ENCODE results near the gene NOVA2.

Gene NOVA2

DNA sequence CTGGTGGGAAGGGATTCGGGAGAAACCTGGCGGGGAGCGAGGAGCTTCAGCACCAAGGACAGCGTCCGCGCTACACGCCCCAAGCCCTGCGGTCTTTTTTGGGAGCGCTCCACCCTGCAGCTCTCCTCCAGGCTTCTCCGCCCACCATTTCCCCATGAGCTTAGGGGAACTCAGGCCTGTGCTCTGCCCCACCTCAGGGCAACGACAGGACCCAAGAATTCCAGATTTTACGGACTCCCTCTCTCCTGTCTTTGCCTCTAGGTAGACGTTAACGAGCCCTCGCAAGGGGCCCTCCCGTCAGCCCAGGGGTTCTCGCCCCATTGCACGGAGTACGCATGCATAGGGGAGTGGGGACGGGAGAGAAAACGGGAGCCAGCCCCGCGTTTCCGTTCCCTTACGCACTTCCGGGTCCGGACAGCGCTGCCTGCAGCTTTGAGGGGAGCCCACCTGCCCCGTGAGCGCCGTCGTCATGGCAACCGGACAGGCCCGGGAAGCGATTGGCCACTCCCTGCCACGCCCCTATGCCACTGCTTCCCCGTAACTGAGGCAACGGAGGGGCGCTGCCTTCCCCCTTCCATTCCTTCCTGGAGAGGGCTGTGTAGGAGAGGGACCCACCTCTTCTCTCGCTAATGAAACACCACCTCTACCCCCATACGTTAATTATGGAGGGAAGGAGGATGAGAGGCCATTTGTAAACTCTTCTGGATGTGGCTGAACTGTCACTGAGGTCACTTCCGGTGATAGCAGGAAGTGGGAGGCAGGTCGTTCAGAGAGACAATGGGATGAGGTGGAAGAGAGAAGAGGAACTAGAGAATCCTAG lies 20.8 kb downstream of the NOVA2 start:
- Histone ChIP-seq H3K27ac (ENCODE audit: low read depth in 2 of 2, low read length in 2 of 2) (no peak overlapping the region), H3K9ac (ENCODE audit: low read depth in 1 of 2, low read length in 2 of 2) (no peak overlapping the region), H3K9me3 (ENCODE audit: control insufficient read depth in 2 of 2, low read length in 2 of 2) (no peaks in the 10 kb centered on the region), H3K27me3 (ENCODE audit: control insufficient read depth in 2 of 2, insufficient read depth in 2 of 2, low read length in 2 of 2) (peaks cover 0 to 4% of the 10 kb centered on the region in 2 donors), H3K4me1 (ENCODE audit: control insufficient read depth in 2 of 2, insufficient read depth in 2 of 2, low read length in 2 of 2) (peaks cover 0 to 4% of the 10 kb centered on the region in 2 donors), H3K36me3 (ENCODE audit: control insufficient read depth in 2 of 2, insufficient read depth in 2 of 2, low read length in 2 of 2) (no peaks in the 10 kb centered on the region), H3K4me3 (ENCODE audit: low read length in 2 of 2) (peak overlapping the region in 1 of 2 donors; percentile 29)

DNA sequence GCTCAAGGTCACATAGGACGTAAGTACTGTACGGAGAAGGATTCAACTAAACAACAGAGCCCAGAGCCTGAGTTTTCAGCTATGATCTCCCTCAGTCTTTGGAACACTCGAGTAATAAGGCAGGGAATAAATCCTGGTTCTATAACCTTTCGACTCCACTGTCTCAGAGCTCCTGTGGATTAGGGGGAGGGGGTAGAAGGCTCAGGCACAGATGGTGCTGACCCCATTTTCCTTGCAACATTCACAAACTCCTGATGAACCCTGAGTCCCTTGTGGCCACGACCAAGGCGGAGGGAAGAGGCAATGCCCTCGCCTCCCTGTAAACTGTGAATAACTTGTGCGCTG lies 21.4 kb downstream of the NOVA2 start:
- Histone ChIP-seq H3K36me3 (ENCODE audit: control insufficient read depth in 2 of 2, insufficient read depth in 2 of 2, low read length in 2 of 2) (no peaks in the 10 kb centered on the region), H3K4me3 (ENCODE audit: low read length in 2 of 2) (no peak overlapping the region), H3K9ac (ENCODE audit: low read depth in 1 of 2, low read length in 2 of 2) (no peak overlapping the region)

DNA sequence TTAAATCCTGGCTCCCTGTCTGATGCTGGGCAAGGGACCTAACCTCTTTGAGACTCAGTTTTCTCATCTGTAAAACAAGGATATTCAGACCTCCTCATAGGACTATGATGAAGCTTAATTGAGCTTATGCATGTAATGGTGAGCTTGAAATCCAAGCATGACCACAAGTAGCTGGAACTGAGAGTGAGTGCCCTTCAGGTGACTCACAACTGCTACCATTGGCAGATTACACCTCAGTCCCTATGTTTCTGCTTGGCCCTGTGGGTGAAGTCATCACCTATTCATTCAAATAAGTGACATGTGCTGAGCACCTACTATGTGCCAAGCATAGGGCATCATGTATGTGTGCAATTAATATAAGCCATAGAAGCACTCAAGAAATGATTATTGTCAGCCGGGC lies 25.7 kb downstream of the NOVA2 start:
- H3K36me3 ChIP-seq (ENCODE audit: control insufficient read depth in 2 of 2, insufficient read depth in 2 of 2, low read length in 2 of 2) = no peaks in the 10 kb centered on the region
- H3K27ac ChIP-seq (ENCODE audit: low read depth in 2 of 2, low read length in 2 of 2) = no peak overlapping the region
- H3K9me3 ChIP-seq (ENCODE audit: control insufficient read depth in 2 of 2, low read length in 2 of 2) = no peaks in the 10 kb centered on the region
- H3K9ac ChIP-seq (ENCODE audit: low read depth in 1 of 2, low read length in 2 of 2) = no peak overlapping the region
- no peaks in the 10 kb centered on the region for H3K4me1 ChIP-seq (ENCODE audit: control insufficient read depth in 2 of 2, insufficient read depth in 2 of 2, low read length in 2 of 2)
- H3K4me3 ChIP-seq (ENCODE audit: low read length in 2 of 2) = no peak overlapping the region
- peaks cover 0 to 8% of the 10 kb centered on the region in 2 donors for H3K27me3 ChIP-seq (ENCODE audit: control insufficient read depth in 2 of 2, insufficient read depth in 2 of 2, low read length in 2 of 2)

More for the DNA sequence above, 21.4 kb downstream of the NOVA2 start:
- Histone ChIP-seq H3K27me3 (ENCODE audit: control insufficient read depth in 2 of 2, insufficient read depth in 2 of 2, low read length in 2 of 2) (peaks cover 0 to 5% of the 10 kb centered on the region in 2 donors), H3K4me1 (ENCODE audit: control insufficient read depth in 2 of 2, insufficient read depth in 2 of 2, low read length in 2 of 2) (peaks cover 0 to 4% of the 10 kb centered on the region in 2 donors), H3K27ac (ENCODE audit: low read depth in 2 of 2, low read length in 2 of 2) (no peak overlapping the region), H3K9me3 (ENCODE audit: control insufficient read depth in 2 of 2, low read length in 2 of 2) (no peaks in the 10 kb centered on the region)

DNA sequence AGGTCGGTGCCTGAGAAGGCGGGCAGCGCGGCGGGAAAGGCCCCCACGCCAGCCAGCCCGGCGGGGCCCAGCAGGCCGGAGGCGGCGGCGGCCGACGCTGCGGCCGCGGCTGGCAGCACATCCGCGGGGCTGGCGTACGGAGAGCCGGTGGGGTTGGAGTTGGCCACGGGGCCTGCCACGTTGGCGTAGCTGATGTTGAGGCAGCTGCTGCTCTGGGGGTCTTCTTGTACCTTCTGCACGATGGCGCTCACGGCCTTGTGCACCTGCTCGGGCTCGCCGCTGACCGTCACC lies 33.2 kb downstream of the NOVA2 start:
- Histone ChIP-seq H3K4me3 (ENCODE audit: low read length in 2 of 2) (no peak overlapping the region), H3K36me3 (ENCODE audit: control insufficient read depth in 2 of 2, insufficient read depth in 2 of 2, low read length in 2 of 2) (no peaks in the 10 kb centered on the region), H3K27me3 (ENCODE audit: control insufficient read depth in 2 of 2, insufficient read depth in 2 of 2, low read length in 2 of 2) (peaks cover 5 to 9% of the 10 kb centered on the region in 2 donors), H3K27ac (ENCODE audit: low read depth in 2 of 2, low read length in 2 of 2) (no peak overlapping the region), H3K9me3 (ENCODE audit: control insufficient read depth in 2 of 2, low read length in 2 of 2) (no peaks in the 10 kb centered on the region), H3K9ac (ENCODE audit: low read depth in 1 of 2, low read length in 2 of 2) (no peak overlapping the region), H3K4me1 (ENCODE audit: control insufficient read depth in 2 of 2, insufficient read depth in 2 of 2, low read length in 2 of 2) (no peaks in the 10 kb centered on the region)

DNA sequence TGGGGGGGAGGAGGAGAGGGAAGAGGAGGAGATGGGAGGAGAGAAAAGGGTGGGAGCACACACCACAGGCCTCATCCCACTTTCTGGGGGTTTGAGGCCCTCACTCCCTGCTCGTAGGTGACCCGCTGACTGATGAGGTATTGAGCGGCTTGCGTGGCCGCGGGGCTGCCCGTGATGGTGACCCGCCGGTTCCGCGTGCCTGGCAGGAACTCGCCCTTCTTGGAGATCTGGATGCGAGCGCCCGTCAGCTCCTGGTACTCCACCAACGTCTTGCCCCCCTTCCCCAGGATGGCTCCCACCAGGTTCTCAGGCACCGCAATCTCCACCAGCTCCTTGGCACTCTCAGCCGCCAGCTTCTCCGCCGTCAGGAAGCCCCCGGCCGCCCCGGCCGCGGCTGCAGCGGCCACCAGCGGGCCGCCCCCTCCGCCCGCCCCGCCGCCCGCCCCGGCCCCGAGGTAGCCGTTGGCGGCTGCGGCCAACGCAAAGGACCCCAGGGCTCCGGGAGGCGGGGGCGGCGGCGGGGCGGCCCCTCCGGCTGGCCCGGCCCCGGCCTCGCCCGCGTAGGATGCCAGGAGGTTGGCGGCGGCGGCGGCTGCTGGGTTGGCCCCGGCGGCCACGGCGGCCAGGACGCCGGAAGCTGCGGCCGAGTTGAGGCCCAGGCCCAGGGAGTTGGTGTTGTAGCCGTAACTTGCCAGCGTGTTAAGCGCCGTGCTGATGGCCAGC lies 33.7 kb downstream of the NOVA2 start:
- peaks cover 9 to 13% of the 10 kb centered on the region in 2 donors for H3K27me3 ChIP-seq (ENCODE audit: control insufficient read depth in 2 of 2, insufficient read depth in 2 of 2, low read length in 2 of 2)
- H3K27ac ChIP-seq (ENCODE audit: low read depth in 2 of 2, low read length in 2 of 2) = no peak overlapping the region
- no peaks in the 10 kb centered on the region for H3K9me3 ChIP-seq (ENCODE audit: control insufficient read depth in 2 of 2, low read length in 2 of 2)
- H3K4me3 ChIP-seq (ENCODE audit: low read length in 2 of 2) = no peak overlapping the region
- H3K9ac ChIP-seq (ENCODE audit: low read depth in 1 of 2, low read length in 2 of 2) = no peak overlapping the region
- no peaks in the 10 kb centered on the region for H3K36me3 ChIP-seq (ENCODE audit: control insufficient read depth in 2 of 2, insufficient read depth in 2 of 2, low read length in 2 of 2)
- H3K4me1 ChIP-seq (ENCODE audit: control insufficient read depth in 2 of 2, insufficient read depth in 2 of 2, low read length in 2 of 2) = no peaks in the 10 kb centered on the region

DNA sequence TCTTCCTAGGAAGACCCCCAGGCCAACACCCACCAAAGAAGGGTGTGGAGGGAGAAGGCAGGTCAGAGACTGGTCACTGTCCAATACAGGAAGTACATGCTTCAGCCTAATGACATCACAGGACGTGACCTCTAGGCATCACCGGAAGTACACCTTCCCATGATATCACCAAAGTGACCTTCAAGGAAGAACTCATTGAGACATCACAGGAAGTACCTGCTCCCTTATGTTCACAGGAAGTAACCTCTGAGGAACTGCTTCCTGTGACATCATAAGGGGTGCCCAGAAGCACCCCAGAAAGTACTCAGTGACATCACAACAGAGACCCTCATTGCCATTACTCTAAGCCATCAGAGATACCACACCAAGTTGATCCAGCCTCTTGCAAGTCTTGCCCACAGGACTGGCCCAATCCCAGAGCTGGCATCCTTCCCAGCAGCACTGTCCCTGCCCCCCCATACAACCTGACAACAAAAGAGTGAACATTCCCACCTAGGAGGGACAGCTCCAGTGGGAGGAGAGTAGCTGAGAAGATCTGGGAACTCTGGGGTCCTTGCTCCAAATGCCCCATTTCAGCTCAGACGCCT lies 34.8 kb downstream of the NOVA2 start:
- no peaks in the 10 kb centered on the region for H3K4me1 ChIP-seq (ENCODE audit: control insufficient read depth in 2 of 2, insufficient read depth in 2 of 2, low read length in 2 of 2)
- no peak overlapping the region for H3K4me3 ChIP-seq (ENCODE audit: low read length in 2 of 2)
- peaks cover 9 to 10% of the 10 kb centered on the region in 2 donors for H3K27me3 ChIP-seq (ENCODE audit: control insufficient read depth in 2 of 2, insufficient read depth in 2 of 2, low read length in 2 of 2)
- no peaks in the 10 kb centered on the region for H3K36me3 ChIP-seq (ENCODE audit: control insufficient read depth in 2 of 2, insufficient read depth in 2 of 2, low read length in 2 of 2)
- H3K27ac ChIP-seq (ENCODE audit: low read depth in 2 of 2, low read length in 2 of 2) = no peak overlapping the region
- no peak overlapping the region for H3K9ac ChIP-seq (ENCODE audit: low read depth in 1 of 2, low read length in 2 of 2)
- H3K9me3 ChIP-seq (ENCODE audit: control insufficient read depth in 2 of 2, low read length in 2 of 2) = no peaks in the 10 kb centered on the region

DNA sequence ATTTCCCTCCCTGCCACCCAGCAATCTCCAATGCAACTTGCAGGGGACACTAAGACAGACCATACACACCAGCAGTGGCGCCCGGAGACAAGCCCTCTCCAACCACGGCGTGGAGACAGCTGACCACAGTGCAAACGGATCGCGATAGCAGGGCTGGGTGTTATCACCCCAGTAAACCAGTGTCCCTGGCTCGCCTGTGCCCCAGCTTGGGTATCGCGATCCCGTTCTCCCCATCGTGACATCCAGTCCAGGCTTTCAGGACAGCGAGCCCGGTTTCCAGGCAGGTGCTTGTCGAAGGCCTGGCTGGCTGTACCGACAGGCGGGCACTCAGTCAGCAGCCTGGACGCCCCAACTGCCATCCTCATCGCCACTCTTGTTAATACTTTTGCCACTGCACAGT lies 38.4 kb downstream of the NOVA2 start:
- Histone ChIP-seq H3K9me3 (ENCODE audit: control insufficient read depth in 2 of 2, low read length in 2 of 2) (no peaks in the 10 kb centered on the region), H3K27me3 (ENCODE audit: control insufficient read depth in 2 of 2, insufficient read depth in 2 of 2, low read length in 2 of 2) (peaks cover 9 to 12% of the 10 kb centered on the region in 2 donors), H3K27ac (ENCODE audit: low read depth in 2 of 2, low read length in 2 of 2) (no peak overlapping the region), H3K4me3 (ENCODE audit: low read length in 2 of 2) (no peak overlapping the region), H3K9ac (ENCODE audit: low read depth in 1 of 2, low read length in 2 of 2) (no peak overlapping the region), H3K4me1 (ENCODE audit: control insufficient read depth in 2 of 2, insufficient read depth in 2 of 2, low read length in 2 of 2) (no peaks in the 10 kb centered on the region), H3K36me3 (ENCODE audit: control insufficient read depth in 2 of 2, insufficient read depth in 2 of 2, low read length in 2 of 2) (no peaks in the 10 kb centered on the region)

DNA sequence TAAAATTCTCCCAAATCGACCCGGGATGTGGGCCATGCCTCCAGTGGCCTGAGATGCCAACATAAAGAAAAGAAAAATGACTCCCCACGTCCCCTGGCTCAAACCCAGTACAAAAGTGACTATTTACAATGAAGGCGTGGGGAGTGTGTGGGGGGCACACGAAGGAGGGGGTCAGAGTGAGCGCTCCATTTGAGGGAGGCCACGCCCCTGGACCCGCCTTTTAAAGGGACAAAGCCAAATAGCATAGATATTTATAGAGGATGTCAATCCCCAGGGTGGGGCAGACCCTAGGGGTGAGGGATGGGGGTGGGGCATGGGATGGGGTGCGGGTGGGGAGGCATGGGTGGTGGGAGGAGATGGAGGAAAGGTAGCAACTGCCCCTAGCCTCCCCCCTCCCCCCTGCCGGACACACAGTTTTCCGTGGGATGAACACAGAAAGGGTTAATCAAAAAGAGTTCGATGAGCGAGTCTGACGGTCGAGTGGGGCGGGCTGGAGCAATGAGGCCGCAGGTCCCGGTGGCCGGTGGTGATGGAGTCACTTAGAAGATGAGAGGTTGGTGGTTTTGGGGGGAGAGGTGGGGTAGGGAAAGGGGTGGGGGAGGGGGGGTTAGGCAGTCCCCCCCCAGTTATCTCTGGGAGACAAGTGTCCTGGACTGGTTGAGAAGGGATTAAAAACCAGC lies 39.0 kb downstream of the NOVA2 start:
- Histone ChIP-seq H3K27me3 (ENCODE audit: control insufficient read depth in 2 of 2, insufficient read depth in 2 of 2, low read length in 2 of 2) (peaks cover 7 to 12% of the 10 kb centered on the region in 2 donors), H3K27ac (ENCODE audit: low read depth in 2 of 2, low read length in 2 of 2) (no peak overlapping the region), H3K4me3 (ENCODE audit: low read length in 2 of 2) (no peak overlapping the region), H3K9me3 (ENCODE audit: control insufficient read depth in 2 of 2, low read length in 2 of 2) (no peaks in the 10 kb centered on the region), H3K36me3 (ENCODE audit: control insufficient read depth in 2 of 2, insufficient read depth in 2 of 2, low read length in 2 of 2) (no peaks in the 10 kb centered on the region), H3K9ac (ENCODE audit: low read depth in 1 of 2, low read length in 2 of 2) (no peak overlapping the region), H3K4me1 (ENCODE audit: control insufficient read depth in 2 of 2, insufficient read depth in 2 of 2, low read length in 2 of 2) (no peaks in the 10 kb centered on the region)

DNA sequence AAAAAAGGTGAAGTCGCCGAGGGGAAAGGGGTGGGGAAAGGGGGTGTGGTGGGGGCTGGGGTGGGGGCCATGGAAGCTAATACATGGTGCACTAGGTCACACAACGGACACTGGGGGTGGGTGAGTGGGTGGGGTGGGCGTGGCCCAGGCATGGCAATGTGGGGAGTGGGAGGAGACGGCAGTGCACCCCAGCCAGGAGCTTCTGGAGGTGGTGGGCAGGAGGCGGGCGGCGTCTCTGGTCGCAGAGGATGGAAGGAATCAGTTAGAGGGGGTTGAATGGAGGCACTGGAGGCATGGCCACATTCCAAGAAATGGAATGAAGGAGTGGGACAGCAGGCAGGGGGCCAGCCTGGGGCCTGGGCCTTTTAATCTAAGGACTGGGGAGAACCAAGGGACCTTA lies 39.9 kb downstream of the NOVA2 start:
- no peaks in the 10 kb centered on the region for H3K36me3 ChIP-seq (ENCODE audit: control insufficient read depth in 2 of 2, insufficient read depth in 2 of 2, low read length in 2 of 2)
- H3K4me1 ChIP-seq (ENCODE audit: control insufficient read depth in 2 of 2, insufficient read depth in 2 of 2, low read length in 2 of 2) = no peaks in the 10 kb centered on the region
- H3K4me3 ChIP-seq (ENCODE audit: low read length in 2 of 2) = no peak overlapping the region
- peaks cover 6 to 12% of the 10 kb centered on the region in 2 donors for H3K27me3 ChIP-seq (ENCODE audit: control insufficient read depth in 2 of 2, insufficient read depth in 2 of 2, low read length in 2 of 2)
- no peaks in the 10 kb centered on the region for H3K9me3 ChIP-seq (ENCODE audit: control insufficient read depth in 2 of 2, low read length in 2 of 2)
- H3K27ac ChIP-seq (ENCODE audit: low read depth in 2 of 2, low read length in 2 of 2) = no peak overlapping the region
- no peak overlapping the region for H3K9ac ChIP-seq (ENCODE audit: low read depth in 1 of 2, low read length in 2 of 2)

DNA sequence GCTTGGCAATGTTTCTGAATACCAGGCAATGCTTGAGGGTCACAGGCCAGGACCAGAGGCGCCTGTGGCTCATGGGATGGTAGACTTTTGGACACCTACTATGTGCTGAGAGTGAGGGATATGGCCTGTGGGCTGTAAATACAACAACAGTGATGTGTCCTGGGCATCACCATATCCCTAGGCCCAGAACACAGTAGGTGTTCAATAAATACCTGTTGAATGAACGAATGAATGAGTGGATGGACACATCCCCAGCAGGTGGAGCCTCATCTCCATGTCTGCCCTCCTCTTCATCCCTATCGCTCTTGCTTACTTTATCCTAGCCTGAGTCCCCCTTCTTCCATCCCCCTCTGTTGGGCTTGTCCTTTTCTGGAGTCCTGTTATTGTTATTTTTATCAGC lies 42.6 kb downstream of the NOVA2 start:
- no peak overlapping the region for H3K27ac ChIP-seq (ENCODE audit: low read depth in 2 of 2, low read length in 2 of 2)

More for the DNA sequence above, 42.6 kb downstream of the NOVA2 start:
- H3K4me1 ChIP-seq (ENCODE audit: control insufficient read depth in 2 of 2, insufficient read depth in 2 of 2, low read length in 2 of 2) = peaks cover 0 to 8% of the 10 kb centered on the region in 2 donors
- no peaks in the 10 kb centered on the region for H3K36me3 ChIP-seq (ENCODE audit: control insufficient read depth in 2 of 2, insufficient read depth in 2 of 2, low read length in 2 of 2)
- H3K4me3 ChIP-seq (ENCODE audit: low read length in 2 of 2) = no peak overlapping the region
- H3K9me3 ChIP-seq (ENCODE audit: control insufficient read depth in 2 of 2, low read length in 2 of 2) = no peaks in the 10 kb centered on the region
- peaks cover 6 to 11% of the 10 kb centered on the region in 2 donors for H3K27me3 ChIP-seq (ENCODE audit: control insufficient read depth in 2 of 2, insufficient read depth in 2 of 2, low read length in 2 of 2)
- no peak overlapping the region for H3K9ac ChIP-seq (ENCODE audit: low read depth in 1 of 2, low read length in 2 of 2)

All from mucosa of rectum (tissue), 2 donors.